ENCODE data around the gene PTPRG.

- TF ChIP-seq CTCF (IDR thresholded peaks at IDR 0.05 in 4 of 5, conservative IDR thresholded peaks at IDR 0.05 in 1 of 5) (no peak), POLR2A (IDR thresholded peaks at IDR 0.05) (no peak)
These were observed 570.7 kb downstream of the PTPRG start for GRCh38 chr3:62132027-62132602.
